T47D (cell line): ENCODE results near the gene AQP5.

Experiments
- DNase-seq, 2 experiments: peaks; one replicate each; pipeline versions ENCODE4 v3.0.0 to v3.0.0-alpha.2; 2011 to 2012; ENCODE audit warnings: low read depth in 1 of 2, low spot score in 1 of 2
- JUND ChIP-seq: IDR thresholded peaks from 2 replicates; pipeline ENCODE4 v1.6.1; 2012; ENCODE audit warnings: low read depth
- in situ Hi-C: cut with HindIII; loops from 2 replicates; pipeline ENCODE4 v1.10.0; 2016; ENCODE audit warnings: low sequenced_read_pairs, low pct_unique_long_range_greater_than_20kb

AQP5 gene

DNA sequence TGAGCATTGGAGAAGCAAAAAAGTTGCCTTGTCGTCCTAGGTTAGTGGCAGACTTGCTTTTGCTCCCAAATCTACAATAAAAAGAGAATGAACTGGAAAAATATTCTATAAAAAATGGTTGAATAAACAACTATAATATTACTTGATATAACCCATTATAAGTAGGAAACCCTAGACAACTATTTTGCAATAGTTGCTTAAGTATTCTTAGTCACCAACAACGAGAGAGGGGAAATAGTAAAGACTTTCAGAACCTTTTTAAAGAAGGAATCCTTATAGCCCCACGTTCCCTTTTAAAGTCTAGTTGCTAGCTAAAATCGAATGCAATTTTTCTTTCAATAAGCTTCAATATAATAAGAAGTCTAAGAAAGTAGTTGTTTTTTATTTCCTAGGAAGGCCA, 28.6 kb downstream of the AQP5 start:
- in situ Hi-C loops, result no loop called here
- TF ChIP-seq JUND, result no peak
- no peak for DNase-seq

- in situ Hi-C loops, result no loop called here
Observed at GRCh38 chr12:49998453-49998852, 36.8 kb downstream of the AQP5 start.

GRCh38 chr12:50003595-50003994, 41.9 kb downstream of the AQP5 start:
- no peak for DNase-seq
- TF ChIP-seq JUND, result no peak
- in situ Hi-C loops, result no loop called here

More at GRCh38 chr12:49998453-49998852, 36.8 kb downstream of the AQP5 start:
- TF ChIP-seq JUND, result no peak
- DNase-seq, result no peak

- in situ Hi-C loops, result no loop called here
- DNase-seq, result no peak
- TF ChIP-seq JUND, result no peak
Observed at GRCh38 chr12:50004696-50005095, 43.0 kb downstream of the AQP5 start.

DNA sequence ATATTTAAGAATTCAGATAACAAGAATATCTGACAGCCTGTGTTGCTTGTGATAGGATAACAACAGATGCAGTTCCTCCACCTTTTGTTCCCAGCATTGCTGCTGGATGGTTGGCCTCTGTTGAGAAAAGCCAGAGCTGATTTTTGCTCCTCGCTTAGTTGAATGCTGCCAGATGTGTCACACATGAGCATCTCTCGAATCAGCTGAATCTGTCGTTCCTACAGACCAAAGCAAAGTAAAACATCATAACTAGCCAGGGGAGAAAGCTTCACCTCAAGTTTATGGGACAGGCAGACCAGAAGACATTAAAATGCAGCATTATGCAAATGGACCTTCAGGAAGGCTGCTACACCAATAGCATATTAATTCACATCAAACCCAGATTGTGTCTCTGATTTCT, 43.5 kb downstream of the AQP5 start:
- in situ Hi-C loops, result no loop called here
- DNase-seq, result no peak
- TF ChIP-seq JUND, result no peak

DNA sequence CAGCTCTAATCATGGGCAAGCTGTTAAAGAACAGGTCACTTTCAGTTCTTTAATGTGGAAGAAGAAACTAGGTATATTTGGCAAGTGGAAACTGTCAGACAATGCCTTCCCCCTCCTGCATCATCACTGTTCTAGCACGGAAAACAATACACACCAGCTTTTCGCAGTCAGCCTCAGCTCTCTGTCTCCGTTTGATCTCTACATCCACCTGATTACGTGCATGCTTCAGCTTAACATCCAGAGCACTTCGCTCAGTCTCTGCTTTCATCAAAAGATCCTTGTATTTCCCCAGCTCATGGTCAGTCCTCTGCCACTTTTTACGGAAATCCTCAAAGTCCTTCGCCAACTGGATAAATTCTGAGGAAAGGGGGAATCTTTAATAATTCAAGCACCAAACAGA, 44.6 kb downstream of the AQP5 start:
- TF ChIP-seq JUND, result no peak
- in situ Hi-C loops, result no loop called here

DNA sequence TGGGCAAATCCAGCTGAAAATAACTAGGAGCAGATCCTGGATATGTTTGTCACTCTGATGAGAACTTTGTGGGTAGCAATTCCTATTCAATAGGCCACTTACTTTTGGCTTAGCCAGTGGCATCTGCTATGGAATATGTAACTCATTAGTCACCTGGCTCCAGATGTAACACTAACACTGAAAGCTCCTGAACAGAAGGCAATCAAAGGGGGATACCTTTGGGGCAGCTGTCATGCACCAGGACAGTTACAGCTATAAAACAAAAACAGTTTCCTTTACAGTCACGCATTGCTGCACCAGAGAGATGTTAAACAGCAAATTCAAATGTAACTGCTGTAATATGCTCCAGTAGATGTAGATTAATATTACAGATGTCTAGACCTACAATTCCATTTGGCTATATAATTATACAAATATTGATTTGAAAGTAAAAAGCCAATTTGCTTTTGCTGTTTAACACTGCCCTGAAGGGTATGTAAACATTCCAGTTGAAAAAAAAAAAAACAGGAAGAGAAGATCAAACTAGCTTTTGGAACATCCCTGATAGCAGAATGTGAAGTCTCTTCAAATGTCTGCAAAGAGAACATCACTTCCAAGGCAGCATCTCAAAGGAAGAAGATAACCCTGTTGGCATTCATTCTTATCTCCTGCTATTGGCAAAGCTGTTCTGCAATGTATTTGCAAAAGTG, 45.2 kb downstream of the AQP5 start:
- TF ChIP-seq JUND, result no peak; the same call in 1 of the 2 replicates
- in situ Hi-C loops, result no loop called here
- DNase-seq, result no peak

More for the DNA sequence above, 44.6 kb downstream of the AQP5 start:
- no peak for DNase-seq

GRCh38 chr12:50013361-50014147, 51.9 kb downstream of the AQP5 start:
- no peak for TF ChIP-seq JUND
- in situ Hi-C loops, result no loop called here
- DNase-seq, result no peak

DNA sequence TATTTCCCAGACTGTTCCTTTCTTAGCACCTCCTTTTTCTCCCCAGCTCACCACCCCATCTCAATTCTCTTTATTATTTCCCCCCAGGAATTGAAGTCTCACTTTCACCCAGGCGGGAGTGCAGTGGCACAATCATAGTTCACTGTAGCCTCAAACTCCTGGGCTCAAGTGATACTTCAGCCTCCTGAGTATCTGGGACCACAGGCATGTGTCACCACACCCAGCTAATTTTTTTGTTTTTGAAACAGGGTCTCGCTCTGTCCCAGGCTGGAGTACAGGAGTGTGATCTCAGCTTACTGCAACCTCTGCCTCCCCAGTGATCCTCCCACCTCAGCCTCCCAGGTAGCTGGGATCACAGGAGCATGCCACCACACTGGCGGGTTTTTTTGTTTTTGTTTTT, 52.7 kb downstream of the AQP5 start:
- no peak for TF ChIP-seq JUND
- no peak for DNase-seq
- in situ Hi-C loops, result no loop called here
